Hippocampal formation (tissue), 2 donors: ENCODE measurements around the gene ZNF888.
"Not testable (repeated sequence)": the region's sequence is repeated elsewhere in the genome, so short reads cannot be mapped to it uniquely, and the experiment has no call there.

Source experiments
- DNase-seq, 2 donors: peaks; one replicate each; lab custom pipeline; 2025; lab: John Stamatoyannopoulos, UW

The ZNF888 gene

GRCh38 chr19:52872996-52873395, 50.2 kb downstream of the ZNF888 start:
- not testable (repeated sequence) for DNase-seq

DNA sequence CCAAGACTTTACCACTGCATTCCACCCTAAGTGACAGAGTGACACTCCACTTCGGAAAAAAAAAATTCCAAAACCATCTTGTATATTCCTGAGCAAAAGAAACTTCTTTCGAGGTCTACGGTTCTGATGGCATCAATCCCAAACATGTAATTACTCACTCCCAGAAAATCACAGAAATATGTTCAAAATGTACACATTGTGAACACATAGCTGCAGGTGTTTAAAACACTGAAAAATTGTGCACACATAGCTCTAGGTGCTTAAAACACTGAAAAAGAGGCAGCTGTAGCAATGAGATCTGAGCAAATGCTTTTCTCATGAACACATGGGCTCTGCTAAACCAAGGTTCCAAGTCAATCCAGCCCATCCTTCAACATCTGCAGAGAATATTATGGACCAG, 51.8 kb downstream of the ZNF888 start:
- no peak for DNase-seq

GRCh38 chr19:52868031-52868430, 55.2 kb downstream of the ZNF888 start:
- not testable (repeated sequence) for DNase-seq

- peak; percentile 14 to 66 for DNase-seq
Measured at GRCh38 chr19:52857378-52858191, 65.6 kb downstream of the ZNF888 start, which contains the start of gene ZNF468. Gene ZNF468, minus strand, starts transcription at chr19:52857619. Its CDS starts 3,347 bp downstream, at chr19:52854272.

DNA sequence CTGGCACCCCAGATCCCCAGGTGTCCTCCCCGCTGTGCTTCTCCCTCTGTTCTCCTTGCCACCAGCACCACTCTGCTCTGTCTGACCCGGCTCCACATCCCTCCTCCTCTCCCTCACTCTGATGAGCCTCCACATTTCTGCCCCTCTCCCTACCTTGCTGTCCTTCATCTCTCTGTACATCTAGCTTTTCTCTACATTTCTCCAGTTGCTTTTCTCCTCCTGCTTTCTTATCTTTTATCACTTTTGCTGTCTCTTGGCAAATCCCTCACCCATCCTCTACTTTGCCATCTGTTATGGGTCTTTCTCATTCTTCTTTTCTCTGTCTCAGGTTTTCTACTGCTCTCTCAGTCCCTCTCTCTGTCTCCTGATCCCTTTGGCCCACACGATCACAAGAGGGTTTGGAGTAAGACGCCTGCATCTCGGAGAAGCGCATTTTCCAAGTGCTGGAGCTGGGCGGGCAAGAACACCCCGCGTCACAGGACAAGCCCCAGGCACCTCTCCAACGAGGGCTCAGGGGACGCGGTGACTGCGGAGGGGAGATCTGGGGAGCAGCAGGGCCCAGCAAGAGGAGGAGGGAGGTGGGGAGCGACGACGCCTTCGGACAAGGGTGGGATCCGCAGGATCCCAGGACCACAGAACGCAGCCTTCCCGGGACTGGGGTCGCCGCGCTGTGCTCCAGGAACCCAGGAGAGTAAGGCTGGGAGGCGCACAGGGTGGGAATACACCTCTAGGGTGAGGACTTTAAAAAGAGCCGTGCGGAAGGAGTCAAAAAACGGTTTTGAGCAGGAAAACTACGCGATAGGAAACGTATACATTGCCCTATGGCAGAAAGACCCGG, 66.5 kb downstream of the ZNF888 start:
- not testable (repeated sequence) for DNase-seq
